DLD1 (cell line): ENCODE results near the gene TRAIP.
"Not testable (repeated sequence)": the region's sequence is repeated elsewhere in the genome, so short reads cannot be mapped to it uniquely, and the experiment has no call there.

Experiments used
- in situ Hi-C: cut with HindIII; loops from 2 replicates; pipeline ENCODE4 v1.10.0; 2017; ENCODE audit warnings: low sequenced_read_pairs

TRAIP gene, protein sequence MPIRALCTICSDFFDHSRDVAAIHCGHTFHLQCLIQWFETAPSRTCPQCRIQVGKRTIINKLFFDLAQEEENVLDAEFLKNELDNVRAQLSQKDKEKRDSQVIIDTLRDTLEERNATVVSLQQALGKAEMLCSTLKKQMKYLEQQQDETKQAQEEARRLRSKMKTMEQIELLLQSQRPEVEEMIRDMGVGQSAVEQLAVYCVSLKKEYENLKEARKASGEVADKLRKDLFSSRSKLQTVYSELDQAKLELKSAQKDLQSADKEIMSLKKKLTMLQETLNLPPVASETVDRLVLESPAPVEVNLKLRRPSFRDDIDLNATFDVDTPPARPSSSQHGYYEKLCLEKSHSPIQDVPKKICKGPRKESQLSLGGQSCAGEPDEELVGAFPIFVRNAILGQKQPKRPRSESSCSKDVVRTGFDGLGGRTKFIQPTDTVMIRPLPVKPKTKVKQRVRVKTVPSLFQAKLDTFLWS

DNA sequence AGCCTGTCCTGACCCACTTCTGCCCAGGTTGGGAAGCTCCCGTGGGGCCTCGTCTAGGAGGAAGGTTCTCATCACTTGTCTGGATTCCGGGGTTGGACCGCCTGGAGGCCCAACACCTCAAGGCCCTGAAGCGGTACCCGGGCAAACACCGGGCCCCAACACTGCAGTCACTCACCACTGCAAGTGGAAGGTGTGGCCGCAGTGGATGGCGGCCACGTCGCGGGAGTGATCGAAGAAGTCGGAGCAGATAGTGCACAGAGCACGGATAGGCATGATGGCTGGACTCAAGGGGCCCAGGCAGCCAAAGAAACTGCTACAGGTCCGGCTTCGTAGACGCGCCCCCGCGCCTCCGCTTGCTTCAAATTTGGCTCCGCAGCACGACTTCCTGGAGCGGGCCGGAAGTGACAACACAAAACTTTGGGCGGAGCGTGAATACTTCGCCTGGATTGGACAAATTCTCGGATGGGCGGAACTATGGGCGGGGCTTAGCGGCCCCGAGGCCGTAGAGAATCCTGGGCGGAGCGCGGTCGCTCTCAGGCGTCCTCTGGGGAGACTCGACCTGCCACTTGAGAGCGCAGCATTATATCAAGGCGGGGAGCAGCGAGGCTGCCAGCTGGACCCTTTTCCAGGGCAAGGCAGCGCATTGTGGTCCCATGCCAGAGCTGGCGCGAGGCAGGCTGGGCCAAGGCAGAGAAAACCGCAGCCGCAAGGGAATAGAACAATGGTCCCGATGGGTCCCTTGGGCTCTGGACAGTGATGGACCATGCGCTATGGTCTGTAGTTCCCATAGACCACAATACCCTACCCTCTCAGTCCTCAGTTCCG, at the start of gene TRAIP:
Gene TRAIP (minus strand): TSS at position 384 of the 825 bp plus-strand sequence. CDS start 111 bp downstream, at position 273.
- in situ Hi-C loops: no loop called here

DNA sequence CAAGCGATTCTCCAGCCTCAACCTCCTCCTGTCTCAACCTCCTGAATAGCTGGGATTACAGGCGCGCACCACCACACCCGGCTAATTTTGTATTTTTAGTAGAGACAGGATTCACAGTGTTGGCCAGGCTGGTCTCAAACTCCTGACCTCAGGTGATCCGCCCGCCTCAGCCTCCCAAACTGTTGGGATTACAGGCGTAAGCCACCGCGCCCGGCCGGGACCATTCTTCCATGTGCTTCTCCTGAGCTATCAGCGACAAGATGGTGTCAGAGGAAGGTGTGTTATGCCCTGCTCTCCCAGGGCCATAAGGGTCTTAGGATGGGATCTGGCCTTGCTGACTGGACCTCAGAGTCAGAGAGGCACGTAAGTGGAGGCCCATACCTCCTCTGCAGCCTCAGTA, 48.1 kb upstream of the TRAIP start:
- in situ Hi-C loops: not testable (repeated sequence)

DNA sequence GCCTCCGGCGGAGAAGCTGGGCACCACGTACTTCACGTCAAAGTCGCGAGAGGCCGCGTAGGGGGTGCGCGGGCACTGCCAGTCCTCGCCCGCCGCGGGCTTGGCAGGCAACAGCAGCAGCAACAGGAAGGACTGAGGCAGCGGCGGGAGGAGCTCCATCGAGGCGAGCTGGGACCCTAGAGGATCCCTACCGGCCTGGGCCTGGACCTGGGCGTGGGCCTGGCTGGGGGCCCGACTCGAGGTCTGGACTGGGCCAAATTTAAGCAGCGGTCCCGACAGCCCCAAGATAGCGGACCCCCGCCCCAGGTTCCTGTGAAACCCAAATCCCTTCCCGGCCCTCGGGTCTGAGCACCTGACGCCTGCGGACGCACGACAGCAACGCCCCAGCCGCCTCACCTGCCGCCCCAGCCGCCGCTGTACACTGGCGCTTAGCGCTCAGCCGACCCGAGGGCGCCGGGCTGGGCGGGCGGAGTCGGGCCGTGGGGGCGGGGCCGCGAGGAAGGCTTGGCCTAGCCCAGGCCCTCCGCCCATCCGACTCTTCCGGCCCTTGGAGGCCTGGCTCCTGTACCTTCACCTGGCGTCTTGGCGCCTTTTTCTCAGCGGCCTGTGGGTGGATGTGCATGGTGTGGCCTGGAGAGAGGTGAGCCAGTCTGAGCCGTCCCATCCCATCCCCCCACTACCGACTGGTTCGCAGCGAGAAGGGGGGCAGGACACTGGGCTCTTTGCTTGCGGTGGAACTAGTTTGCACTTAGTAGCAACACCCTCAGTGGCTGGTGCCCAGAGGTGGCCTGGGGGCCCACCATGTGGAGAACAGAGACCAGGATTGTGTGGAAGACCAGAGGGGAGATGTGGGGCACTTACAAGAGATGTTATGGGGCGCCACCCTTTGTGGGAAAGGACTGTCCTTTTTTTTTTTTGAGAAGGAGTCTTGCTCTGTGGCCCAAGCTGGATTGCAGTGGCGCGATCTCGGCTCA, 47.4 kb upstream of the TRAIP start, which contains the start of gene MST1R:
Gene MST1R (minus strand): TSS at position 423 of the 974 bp plus-strand sequence. CDS start 264 bp downstream, at position 159.
- in situ Hi-C loops: no loop called here

DNA sequence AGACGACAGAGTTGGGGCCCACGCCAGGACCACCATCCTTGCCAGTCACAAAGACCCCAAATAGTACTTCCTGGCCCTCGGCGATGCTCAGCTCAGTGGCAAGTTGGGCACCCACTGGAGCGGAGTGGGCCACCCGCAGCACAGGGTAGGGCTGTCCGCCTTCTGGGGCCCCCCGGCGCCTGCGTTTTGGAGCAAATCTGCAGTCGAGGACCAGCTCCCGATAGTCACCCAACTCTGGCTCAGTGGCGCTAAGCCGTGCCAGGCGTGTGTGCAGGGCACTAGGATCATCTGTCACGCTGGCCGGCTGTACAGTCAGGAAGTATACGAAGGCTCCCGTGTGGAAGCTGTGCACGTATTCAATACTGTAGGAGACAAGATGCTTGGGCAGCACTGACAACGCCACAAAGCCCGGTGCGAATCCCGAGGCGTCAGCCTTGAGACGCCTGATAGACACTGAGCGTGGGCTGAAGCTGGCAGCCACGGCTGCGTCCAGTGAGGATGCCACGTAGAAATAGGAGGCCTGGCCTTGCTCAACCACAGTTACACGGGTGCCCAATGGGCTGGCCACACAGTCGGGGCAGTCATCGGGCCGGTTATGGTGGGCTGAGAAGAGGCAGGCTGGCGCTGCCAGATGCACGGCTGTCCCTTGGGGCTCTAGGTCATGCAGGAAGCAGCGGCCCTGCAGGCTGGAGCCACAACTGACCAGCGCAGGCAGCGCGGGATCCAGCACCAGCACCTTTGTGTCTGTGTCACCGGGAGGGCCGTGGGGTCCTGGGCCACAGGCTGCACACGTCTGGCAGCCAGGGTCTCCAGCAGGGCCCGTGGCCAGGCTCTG, 46.4 kb upstream of the TRAIP start:
- in situ Hi-C loops: no loop called here

DNA sequence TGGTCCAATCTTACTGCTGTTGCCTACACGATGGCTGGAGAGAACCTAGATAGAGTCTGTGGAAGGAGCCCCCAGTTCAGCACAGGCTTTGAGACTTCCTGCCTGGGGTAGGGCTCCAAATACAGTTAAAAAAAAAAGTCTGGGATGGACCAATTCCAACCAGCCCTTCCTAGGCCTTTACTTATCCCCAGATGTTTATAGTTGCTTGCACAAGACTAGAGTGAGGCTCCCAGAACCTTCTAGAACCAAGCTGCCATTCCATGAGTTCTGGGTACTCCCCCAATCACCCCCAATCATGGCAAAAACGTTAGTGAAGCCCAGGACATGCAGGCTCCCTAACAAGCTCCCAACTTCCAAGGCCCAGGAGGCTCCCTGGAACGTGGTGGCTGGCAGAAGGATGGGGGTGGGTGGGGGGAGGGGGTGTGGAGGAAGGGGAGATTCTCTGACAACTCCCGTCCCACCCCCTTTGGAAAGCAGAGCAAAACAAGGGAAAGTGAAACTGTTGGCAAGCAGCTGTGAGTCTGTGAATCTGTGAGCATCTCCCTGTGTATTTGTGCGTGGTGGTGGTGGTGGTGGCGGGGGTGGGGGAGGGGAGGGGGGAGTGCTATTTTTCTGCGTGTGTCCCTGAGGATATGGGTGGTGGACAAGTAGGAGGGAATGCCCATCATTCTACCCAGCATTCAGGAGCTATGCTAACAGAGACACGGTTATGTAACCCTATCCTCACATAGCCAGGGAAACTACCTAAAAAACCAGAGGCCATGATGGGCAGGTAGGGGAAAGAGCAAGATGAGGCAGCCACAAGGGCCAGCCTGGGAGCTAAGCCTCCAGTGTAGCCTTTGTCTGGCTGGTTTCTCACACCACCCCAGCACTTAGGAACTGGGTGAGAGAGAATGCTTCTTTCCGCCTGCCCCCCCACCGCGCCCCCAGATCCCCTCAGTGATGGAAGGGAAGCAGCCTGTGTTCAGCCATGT, 45.3 kb upstream of the TRAIP start:
- in situ Hi-C loops: no loop called here

DNA sequence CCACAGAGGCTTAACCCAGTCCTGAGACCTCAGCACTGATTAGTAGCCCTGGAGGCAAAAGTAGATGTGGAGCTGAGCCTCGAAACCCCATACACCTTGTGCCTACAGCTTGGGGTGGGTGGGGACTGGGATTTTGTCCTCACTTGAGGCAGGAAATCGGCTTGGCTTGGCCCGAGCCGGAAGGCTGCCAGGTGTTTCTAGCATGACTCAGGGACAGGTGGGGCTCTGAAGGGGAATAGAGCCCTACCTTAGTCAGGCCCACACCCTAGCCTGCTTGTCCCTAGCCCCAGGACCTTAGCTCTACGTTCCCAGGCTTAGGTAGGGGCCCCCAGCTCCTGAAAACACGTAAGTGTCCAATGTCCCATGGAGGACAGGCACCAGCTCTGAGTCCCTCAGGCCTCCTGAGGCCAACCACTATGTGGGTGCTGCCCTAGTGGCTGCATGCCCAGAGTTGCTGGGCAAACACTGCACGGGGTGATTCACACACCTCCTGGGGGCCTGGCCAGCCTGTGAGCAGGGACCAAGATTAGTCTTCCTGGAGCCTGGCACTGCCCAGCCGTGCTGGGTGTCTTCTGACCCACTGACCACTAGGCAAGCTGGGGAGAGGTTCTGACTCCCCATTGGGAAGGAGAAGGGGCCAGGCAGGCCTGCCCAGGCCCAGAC, 44.3 kb upstream of the TRAIP start:
- in situ Hi-C loops: no loop called here

DNA sequence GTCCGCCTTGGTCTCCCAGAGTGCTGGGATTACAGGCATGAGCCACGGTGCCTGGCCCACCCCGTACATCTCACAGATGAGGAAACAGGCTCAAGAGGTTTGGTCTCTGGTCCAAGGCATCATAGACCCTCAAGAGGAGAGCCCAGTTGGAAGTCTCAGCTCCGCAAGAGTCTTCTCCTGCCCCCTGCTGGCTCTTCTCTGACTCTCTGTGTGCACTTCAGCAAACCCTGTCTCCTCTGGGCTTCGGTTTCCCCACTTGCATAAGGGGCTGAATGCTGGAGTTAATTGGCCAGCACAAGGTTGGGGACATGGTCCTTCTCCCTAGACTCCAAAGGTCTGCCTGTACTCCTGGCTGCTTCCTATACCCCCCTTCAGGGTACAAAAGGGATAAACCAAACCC, 43.5 kb upstream of the TRAIP start:
- in situ Hi-C loops: no loop called here

DNA sequence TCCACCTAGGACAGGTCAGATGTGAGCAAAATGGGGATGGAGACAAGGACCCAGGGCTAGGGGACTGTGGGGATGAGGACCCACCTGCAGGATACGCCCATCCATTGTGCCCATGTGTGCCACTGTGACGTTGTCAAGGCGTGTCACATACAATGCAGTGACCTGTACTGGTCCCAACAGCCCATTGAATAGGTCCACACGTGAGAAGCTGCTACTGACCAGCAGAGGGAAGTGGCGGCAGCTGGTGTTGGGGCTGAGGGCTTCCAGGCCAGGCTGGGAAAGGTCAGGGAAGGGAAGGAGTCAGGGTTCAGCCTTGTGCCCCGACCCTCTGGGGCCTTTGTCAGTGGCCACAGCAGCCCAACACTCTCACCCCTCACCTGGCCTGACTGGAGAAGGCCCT, 42.6 kb upstream of the TRAIP start:
- in situ Hi-C loops: no loop called here

DNA sequence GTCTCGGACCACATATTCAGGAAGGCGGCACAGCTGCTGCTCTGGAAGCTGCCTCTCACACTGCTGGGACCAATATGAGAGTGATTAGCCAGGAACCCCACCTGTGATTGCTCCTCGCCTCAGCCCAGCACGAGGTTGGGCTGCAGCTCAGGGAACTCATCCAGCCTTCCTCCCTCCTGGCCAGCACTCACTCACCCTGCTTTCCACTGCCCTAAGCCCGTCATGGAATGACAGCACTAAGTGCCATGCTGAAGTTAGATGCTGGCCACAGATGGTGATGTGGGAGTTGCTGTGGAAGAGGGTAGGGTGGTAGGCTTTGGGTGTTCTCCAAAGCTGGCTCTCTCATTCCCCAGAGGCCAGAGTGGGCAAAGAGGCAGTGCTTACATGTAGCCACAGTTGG, 40.0 kb upstream of the TRAIP start:
- in situ Hi-C loops: no loop called here

DNA sequence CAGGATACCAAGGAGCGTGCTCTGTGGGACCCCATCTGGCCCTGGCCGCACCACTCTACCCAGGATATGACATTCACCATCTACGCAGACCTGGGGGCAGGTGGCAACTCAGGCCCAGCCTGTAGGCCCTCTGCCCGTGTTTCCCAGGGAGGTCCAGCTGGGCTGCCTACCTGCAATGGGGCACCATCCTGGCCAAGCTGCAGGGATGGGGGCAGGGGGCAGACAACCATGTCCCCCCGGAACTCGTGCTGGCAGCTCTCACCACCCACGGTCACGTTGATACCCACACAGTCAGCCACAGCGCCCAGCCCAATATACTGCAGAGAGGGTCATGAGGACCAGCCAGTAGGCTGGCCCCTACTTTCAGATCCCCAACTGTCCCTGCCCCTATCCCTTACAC, 39.4 kb upstream of the TRAIP start:
- in situ Hi-C loops: no loop called here

DNA sequence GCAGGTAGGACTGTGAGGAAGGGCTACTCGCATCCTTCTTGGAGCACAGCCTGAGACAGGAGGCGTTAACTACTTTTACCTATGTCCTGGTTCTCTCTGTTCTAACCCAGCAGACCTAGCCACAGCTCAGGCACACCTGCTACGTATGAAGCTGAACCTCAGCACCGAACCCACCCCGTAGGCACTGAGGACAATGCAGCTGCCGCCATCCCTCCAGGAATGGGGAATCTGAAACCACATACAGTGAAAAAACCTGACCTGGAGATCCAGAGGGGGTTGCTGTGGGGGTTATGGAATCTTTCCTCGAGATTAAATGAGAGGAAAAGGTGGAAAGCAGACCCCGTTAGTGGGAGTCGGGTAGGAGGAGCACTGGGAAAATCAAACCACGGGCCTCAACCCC, 32.9 kb upstream of the TRAIP start:
- in situ Hi-C loops: no loop called here

DNA sequence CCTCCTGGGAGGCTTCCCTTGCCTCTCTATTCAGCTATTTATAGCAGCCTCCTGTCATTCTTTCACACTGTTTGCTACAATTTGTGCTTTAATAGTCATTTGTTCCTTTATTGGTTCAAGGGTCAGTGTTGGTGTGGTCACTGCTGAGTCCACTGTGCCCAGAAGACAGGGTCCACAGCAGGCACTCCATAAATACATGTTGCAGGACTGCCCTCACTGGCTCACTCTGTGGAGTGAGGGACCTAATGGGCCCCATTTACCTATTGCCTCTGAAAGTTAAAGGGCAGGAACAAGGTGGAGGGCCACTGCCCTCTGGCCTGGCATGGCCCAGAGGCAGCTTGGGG, 30.5 kb upstream of the TRAIP start:
- in situ Hi-C loops: no loop called here

DNA sequence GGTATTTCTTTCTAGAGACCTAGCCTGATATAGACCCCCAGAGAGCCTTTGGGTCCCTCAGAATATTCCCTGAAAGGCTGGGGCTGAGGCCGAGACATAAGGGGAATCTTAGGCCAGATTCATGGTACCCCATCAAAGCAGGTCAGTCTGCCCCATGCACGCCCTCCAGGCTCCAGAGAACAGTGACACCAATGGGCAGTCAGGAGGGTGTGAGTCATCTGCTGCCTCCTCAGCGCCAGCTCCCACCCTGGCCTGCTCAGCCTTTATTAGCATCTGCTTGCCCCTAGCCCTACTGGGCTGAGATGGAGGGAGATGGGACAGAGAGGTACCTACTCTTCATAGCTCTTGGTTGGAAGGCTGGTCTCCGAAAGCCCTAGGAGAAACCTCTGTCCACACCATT, 27.6 kb upstream of the TRAIP start:
- in situ Hi-C loops: no loop called here

DNA sequence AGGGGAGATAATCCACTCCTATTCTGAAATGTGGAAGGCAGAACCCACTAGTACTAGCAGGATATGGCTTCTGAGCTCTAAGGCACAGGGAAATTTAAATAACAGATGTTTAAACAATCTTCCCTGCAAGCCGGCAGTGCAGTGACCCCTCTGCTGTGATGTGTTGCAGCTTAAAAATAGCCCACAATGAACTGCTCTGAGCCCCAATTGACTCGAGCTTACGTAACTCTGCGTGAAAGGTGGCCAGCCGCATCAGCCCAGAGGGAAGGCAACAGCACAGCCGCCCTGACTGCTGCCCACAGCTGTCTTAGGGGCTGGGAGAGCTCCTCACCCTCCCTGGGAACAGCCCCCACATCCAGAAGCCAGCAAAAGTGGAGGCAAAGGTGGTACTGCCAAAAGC, 25.8 kb upstream of the TRAIP start:
- in situ Hi-C loops: no loop called here

DNA sequence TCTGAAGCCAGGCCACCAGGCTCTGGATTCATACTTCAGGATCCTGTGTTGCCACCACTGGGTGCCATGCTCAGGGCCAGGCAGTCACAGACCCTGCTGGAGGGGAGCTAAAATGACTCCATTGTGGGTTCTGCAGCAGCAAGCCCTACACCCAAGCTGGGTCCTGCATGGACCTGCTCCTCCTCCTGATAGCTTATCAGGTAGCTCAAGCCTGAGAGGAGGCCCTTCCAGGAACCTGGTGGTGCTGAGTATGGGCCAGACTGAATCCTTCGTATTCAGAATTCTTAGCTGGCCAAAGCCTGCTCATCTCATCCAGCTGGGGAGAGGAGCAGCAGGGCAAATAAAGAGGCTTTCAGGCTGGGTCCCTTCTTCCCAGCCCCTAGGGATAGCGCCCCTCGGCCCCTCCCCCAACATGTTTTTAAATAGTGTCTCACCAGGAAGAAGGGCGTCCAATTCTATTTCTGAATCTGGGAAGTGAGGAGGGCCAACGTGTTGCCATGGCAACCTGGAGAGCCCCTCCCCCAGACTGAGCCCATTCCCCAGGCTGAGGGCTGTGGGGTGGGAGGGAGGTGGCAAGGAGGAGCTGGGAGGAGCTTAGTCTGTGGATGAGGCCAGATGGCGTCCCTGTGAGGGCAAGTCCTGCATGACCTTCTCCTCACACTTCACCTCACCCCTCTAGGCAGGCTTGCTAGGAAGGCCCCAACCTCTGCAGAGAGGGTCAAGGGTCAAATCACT, 24.4 kb upstream of the TRAIP start:
- in situ Hi-C loops: no loop called here

DNA sequence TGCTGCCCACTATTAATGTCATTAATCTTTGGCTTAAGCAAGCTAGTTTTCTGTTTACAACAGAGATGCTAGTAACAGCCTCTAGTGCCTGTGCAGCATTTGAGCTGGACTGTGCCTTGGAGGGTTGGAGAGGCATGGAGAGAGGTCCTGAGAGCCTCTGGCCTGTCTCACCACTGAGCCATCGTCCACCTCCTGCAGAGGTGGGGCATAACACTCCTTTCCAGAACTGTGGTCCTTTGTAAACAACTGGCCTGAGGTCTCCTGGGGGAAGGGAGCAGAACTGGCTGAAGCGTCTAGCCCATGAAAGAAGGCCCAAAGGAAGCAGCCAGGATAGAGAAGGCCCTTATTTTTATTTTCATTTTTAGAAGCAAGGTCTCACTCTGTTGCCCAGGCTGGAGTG, 23.4 kb upstream of the TRAIP start:
- in situ Hi-C loops: no loop called here

DNA sequence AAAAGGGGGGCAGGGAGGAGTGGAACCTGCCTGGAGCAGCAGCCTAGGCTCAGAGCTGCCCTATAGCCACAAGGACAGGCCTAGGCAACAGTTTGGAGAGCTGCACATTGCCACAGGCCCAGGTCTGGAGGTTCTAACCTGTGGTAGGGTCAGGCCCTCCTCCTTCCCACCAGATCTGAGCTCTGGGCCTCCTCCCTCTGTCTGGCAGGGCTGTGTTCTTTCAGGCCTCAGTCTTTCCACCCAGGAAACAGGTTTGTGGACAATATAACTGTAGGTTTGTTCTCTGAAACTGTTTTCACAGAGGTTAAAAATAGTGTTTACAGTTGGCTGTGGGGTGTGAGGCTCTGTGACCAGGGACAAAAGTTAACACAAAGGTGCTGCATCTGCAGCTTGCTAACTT, 22.3 kb upstream of the TRAIP start:
- in situ Hi-C loops: no loop called here

DNA sequence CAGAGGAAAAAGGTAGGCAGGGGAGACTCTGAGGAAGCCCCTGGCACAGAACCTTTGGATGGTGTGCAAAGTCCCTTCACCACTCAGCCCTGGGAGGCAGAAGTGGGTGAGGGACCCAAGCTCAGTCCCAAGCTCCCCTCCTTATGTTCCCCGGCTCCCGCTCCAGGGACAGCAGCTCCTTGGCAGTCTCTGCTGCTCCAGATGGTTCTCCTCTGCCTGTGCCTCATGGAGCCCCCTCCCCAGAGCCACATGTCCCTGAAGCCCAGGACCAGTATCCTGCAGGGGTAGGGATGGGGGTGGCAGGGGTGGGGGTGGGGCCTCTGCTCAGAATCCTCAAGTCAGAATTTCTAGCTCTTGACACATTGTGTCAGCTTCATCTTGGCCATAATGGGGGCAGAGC, 21.4 kb upstream of the TRAIP start:
- in situ Hi-C loops: no loop called here
